HFFc6 (cell line): ENCODE results near the gene GFPT2. TPM values are rescaled to one million over a fixed set of nuclear protein-coding genes. Genes with fewer than 3 reads are reported as not detected.

ENCODE experiments used
- DNase-seq: peaks from one replicate; pipeline ENCODE4 v3.0.0-alpha.2; 2018
- H3K27ac Mint-ChIP-seq: 2 replicates; pipeline ENCODE4 v1.8.0; 2020; ENCODE audit warnings: mild to moderate bottlenecking, mixed read lengths
- H3K27me3 Mint-ChIP-seq: 2 replicates; pipeline ENCODE4 v1.8.0; 2021; ENCODE audit warnings: mild to moderate bottlenecking, moderate library complexity, mixed read lengths; ENCODE audit not compliant: insufficient read depth
- H3K36me3 Mint-ChIP-seq: 2 replicates; pipeline ENCODE4 v1.8.0; 2021; ENCODE audit warnings: low read depth, mixed read lengths
- H3K4me1 Mint-ChIP-seq: 2 replicates; pipeline ENCODE4 v1.8.0; 2020; ENCODE audit warnings: low read depth, mixed read lengths
- H3K4me3 Mint-ChIP-seq: 2 replicates; pipeline ENCODE4 v1.8.0; 2020; ENCODE audit warnings: mild to moderate bottlenecking, moderate library complexity, mixed read lengths
- H3K9me3 Mint-ChIP-seq: 2 replicates; pipeline ENCODE4 v1.8.0; 2020; ENCODE audit warnings: mild to moderate bottlenecking, mixed read lengths
- total RNA-seq, 6 experiments: library from RNA; stranded (reverse); fragmentation: NEBNext Ultra II Directional; extraction: Animal tissue kit (Norgen Biotek cat#: 25700); gene quantifications; 2 replicates in 1 of 6; 3 replicates in 5 of 6; pipeline ENCODE4 v1.2.3, GENCODE V29; 2021
- TF ChIP-seq, protein P1 (sequence below): fragments of 200-600 bp; sonication (generic); IDR thresholded peaks from 2 replicates; pipeline ENCODE4 v1.5.0; 2021; ENCODE audit warnings: antibody characterized with exemption, mild to moderate bottlenecking

GFPT2 gene
- total RNA-seq, 6 experiments from 2014 or later, result 0.54 to 3.8 (median 1.1) TPM

- Mint-ChIP-seq H3K9me3 (no peaks in the 10 kb centered on the region), H3K27me3 (no peaks in the 10 kb centered on the region; the same call in 1 of the 2 replicates), H3K4me3 (peak overlapping the region; percentile 59), H3K27ac (peak overlapping the region; percentile 78), H3K4me1 (peaks cover 35% of the 10 kb centered on the region), H3K36me3 (no peaks in the 10 kb centered on the region)
- DNase-seq, result peak; percentile 83
- TF ChIP-seq, protein P1, sequence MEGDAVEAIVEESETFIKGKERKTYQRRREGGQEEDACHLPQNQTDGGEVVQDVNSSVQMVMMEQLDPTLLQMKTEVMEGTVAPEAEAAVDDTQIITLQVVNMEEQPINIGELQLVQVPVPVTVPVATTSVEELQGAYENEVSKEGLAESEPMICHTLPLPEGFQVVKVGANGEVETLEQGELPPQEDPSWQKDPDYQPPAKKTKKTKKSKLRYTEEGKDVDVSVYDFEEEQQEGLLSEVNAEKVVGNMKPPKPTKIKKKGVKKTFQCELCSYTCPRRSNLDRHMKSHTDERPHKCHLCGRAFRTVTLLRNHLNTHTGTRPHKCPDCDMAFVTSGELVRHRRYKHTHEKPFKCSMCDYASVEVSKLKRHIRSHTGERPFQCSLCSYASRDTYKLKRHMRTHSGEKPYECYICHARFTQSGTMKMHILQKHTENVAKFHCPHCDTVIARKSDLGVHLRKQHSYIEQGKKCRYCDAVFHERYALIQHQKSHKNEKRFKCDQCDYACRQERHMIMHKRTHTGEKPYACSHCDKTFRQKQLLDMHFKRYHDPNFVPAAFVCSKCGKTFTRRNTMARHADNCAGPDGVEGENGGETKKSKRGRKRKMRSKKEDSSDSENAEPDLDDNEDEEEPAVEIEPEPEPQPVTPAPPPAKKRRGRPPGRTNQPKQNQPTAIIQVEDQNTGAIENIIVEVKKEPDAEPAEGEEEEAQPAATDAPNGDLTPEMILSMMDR, result no peak
Measured at GRCh38 chr5:180330810-180331646, 22.1 kb downstream of the GFPT2 start.

GRCh38 chr5:180330270-180330648 is 22.9 kb downstream of the GFPT2 start:
- Mint-ChIP-seq H3K27me3 (no peaks in the 10 kb centered on the region; the same call in 1 of the 2 replicates), H3K9me3 (no peaks in the 10 kb centered on the region), H3K4me1 (peaks cover 35% of the 10 kb centered on the region), H3K27ac (peak overlapping the region; percentile 78), H3K4me3 (peak overlapping the region; percentile 59), H3K36me3 (no peaks in the 10 kb centered on the region)
- TF ChIP-seq, protein P1, result no peak
- DNase-seq, result no peak

DNA sequence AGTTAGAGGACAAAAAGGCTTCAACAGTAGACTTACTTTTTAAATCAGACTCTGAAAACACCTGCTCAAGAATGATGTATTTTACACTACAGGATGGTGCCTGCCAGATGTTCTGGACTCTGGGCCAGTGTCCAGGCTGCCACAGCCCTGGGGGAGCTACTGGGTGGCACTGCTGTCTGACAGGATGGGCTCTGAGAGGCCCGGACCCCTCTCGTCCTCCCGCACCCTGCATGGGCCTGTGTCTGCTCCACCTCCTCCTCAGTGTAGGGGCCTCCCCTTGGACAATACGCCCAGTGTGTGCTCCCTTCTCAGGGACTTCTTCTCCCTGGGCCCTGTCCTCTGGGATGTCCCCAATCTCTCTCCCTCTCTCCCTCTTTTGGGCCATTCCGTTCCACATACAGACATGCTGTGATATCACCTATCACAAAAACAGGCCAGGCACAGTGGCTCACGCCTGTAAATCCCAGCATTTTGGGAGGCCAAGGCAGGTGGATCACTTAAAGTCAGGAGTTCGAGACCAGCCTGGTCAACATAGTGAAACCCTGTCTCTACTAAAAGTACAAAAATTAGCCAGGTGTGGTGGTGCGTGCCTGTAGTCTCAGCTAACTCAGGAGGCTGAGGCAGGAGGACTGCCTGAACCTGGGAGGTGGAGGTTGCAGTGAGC is 23.4 kb downstream of the GFPT2 start:
- TF ChIP-seq, protein P1, result no peak
- DNase-seq, result no peak
- no peaks in the 10 kb centered on the region for H3K36me3 Mint-ChIP-seq
- no peaks in the 10 kb centered on the region; the same call in 1 of the 2 replicates for H3K27me3 Mint-ChIP-seq
- no peak overlapping the region for H3K27ac Mint-ChIP-seq
- H3K4me3 Mint-ChIP-seq, result no peak overlapping the region
- H3K4me1 Mint-ChIP-seq, result peaks cover 35% of the 10 kb centered on the region
- no peaks in the 10 kb centered on the region for H3K9me3 Mint-ChIP-seq

- Mint-ChIP-seq H3K27ac (no peak overlapping the region), H3K27me3 (no peaks in the 10 kb centered on the region; the same call in 1 of the 2 replicates), H3K36me3 (no peaks in the 10 kb centered on the region), H3K4me3 (no peak overlapping the region), H3K9me3 (no peaks in the 10 kb centered on the region), H3K4me1 (peaks cover 32% of the 10 kb centered on the region)
- no peak for DNase-seq
- TF ChIP-seq, protein P1, result no peak
Measured at GRCh38 chr5:180329138-180329435, 24.0 kb downstream of the GFPT2 start.

GRCh38 chr5:180328296-180329137 is 24.6 kb downstream of the GFPT2 start:
- Mint-ChIP-seq H3K4me3 (no peak overlapping the region), H3K27me3 (no peaks in the 10 kb centered on the region; the same call in 1 of the 2 replicates), H3K27ac (no peak overlapping the region), H3K36me3 (no peaks in the 10 kb centered on the region), H3K4me1 (peaks cover 32% of the 10 kb centered on the region), H3K9me3 (no peaks in the 10 kb centered on the region)
- TF ChIP-seq, protein P1, result peak; percentile 85
- DNase-seq, result peak; percentile 31
